ENCODE data around the gene SCN9A. TPM values are rescaled to one million over a fixed set of nuclear protein-coding genes. Genes with fewer than 3 reads are reported as not detected.

SCN9A gene
- total RNA-seq, 1 experiment from 2014 or later = 0.07 TPM

- Histone ChIP-seq H3K4me1 (ENCODE audit: control insufficient read depth in 1 of 2, insufficient read depth in 2 of 2, low read length in 2 of 2) (no peaks in the 10 kb centered on the region), H3K9me2 (ENCODE audit: insufficient read depth) (no peaks in the 10 kb centered on the region), H4K20me1 (ENCODE audit: insufficient read depth) (no peaks in the 10 kb centered on the region), H3K27me3 (ENCODE audit: insufficient read depth, low read length) (peaks cover 9% of the 10 kb centered on the region; the same call in 1 of the 2 replicates), H3K4me3 (replicated peaks in 1 of 2; ENCODE audit: low read depth in 1 of 2, low read length in 2 of 2) (no peak overlapping the region), H3K36me3 (ENCODE audit: control insufficient read depth in 1 of 2, insufficient read depth in 2 of 2, low read length in 2 of 2) (no peaks in the 10 kb centered on the region), H3K9ac (ENCODE audit: low read length) (no peak overlapping the region), H2AFZ (ENCODE audit: low read depth, low read length, poor library complexity, severe bottlenecking) (no peak overlapping the region), H3K27ac (ENCODE audit: low read depth, low read length) (no peak overlapping the region), H3K4me2 (ENCODE audit: low read length) (no peak overlapping the region), H3K79me2 (ENCODE audit: insufficient read depth, low read length) (no peaks in the 10 kb centered on the region), H3K9me3 (ENCODE audit: control insufficient read depth in 1 of 2, insufficient read depth in 1 of 2, low read depth in 1 of 2, low read length in 2 of 2) (no peaks in the 10 kb centered on the region)
- intact Hi-C loops (cut with micrococcal nuclease) = no loop called here
- ChIA-PET CTCF (no interaction called here), RAD21 (ENCODE audit: low non-redundant PET in 1 of 2, low total read pairs in 2 of 2, uncharacterized antibody in 2 of 2, unreplicated experiment in 2 of 2) (no interaction called here), POLR2A (no interaction called here)
- TF ChIP-seq JUND (IDR thresholded peaks at IDR 0.05) (no peak), SRF (IDR thresholded peaks at IDR 0.05; ENCODE audit: low read depth) (no peak), YY1 (IDR thresholded peaks at IDR 0.05; ENCODE audit: extremely low read depth, insufficient replicate concordance, low read depth, low read length) (no peak), RAD21 (IDR thresholded peaks at IDR 0.05; ENCODE audit: low read depth) (no peak), EZH2 (IDR thresholded peaks at IDR 0.05) (no peak), ZBTB33 (IDR thresholded peaks at IDR 0.05; ENCODE audit: extremely low read depth, insufficient replicate concordance, low read length) (no peak), CBX3 (IDR thresholded peaks at IDR 0.05; ENCODE audit: low read depth) (no peak), ELF1 (IDR thresholded peaks at IDR 0.05; ENCODE audit: borderline replicate concordance, low read depth) (no peak)
- TF ChIP-seq, protein P1, sequence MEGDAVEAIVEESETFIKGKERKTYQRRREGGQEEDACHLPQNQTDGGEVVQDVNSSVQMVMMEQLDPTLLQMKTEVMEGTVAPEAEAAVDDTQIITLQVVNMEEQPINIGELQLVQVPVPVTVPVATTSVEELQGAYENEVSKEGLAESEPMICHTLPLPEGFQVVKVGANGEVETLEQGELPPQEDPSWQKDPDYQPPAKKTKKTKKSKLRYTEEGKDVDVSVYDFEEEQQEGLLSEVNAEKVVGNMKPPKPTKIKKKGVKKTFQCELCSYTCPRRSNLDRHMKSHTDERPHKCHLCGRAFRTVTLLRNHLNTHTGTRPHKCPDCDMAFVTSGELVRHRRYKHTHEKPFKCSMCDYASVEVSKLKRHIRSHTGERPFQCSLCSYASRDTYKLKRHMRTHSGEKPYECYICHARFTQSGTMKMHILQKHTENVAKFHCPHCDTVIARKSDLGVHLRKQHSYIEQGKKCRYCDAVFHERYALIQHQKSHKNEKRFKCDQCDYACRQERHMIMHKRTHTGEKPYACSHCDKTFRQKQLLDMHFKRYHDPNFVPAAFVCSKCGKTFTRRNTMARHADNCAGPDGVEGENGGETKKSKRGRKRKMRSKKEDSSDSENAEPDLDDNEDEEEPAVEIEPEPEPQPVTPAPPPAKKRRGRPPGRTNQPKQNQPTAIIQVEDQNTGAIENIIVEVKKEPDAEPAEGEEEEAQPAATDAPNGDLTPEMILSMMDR (IDR thresholded peaks at IDR 0.05 in 2 of 3, conservative IDR thresholded peaks at IDR 0.05 in 1 of 3; ENCODE audit: borderline replicate concordance in 1 of 3, insufficient read depth in 1 of 3, low read depth in 2 of 3, low read length in 2 of 3) = no peak
- TF ChIP-seq, protein P2, sequence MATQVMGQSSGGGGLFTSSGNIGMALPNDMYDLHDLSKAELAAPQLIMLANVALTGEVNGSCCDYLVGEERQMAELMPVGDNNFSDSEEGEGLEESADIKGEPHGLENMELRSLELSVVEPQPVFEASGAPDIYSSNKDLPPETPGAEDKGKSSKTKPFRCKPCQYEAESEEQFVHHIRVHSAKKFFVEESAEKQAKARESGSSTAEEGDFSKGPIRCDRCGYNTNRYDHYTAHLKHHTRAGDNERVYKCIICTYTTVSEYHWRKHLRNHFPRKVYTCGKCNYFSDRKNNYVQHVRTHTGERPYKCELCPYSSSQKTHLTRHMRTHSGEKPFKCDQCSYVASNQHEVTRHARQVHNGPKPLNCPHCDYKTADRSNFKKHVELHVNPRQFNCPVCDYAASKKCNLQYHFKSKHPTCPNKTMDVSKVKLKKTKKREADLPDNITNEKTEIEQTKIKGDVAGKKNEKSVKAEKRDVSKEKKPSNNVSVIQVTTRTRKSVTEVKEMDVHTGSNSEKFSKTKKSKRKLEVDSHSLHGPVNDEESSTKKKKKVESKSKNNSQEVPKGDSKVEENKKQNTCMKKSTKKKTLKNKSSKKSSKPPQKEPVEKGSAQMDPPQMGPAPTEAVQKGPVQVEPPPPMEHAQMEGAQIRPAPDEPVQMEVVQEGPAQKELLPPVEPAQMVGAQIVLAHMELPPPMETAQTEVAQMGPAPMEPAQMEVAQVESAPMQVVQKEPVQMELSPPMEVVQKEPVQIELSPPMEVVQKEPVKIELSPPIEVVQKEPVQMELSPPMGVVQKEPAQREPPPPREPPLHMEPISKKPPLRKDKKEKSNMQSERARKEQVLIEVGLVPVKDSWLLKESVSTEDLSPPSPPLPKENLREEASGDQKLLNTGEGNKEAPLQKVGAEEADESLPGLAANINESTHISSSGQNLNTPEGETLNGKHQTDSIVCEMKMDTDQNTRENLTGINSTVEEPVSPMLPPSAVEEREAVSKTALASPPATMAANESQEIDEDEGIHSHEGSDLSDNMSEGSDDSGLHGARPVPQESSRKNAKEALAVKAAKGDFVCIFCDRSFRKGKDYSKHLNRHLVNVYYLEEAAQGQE (IDR thresholded peaks at IDR 0.05; ENCODE audit: low read depth) = no peak
- TF ChIP-seq, protein P3, sequence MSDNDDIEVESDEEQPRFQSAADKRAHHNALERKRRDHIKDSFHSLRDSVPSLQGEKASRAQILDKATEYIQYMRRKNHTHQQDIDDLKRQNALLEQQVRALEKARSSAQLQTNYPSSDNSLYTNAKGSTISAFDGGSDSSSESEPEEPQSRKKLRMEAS (IDR thresholded peaks at IDR 0.05) = no peak
- ATAC-seq = no peak
- DNase-seq (ENCODE audit: low read depth, low spot score) = no peak
- no TSS peak for BruUV-seq (replicated peaks)
Observed at GRCh38 chr2:166307326-166307725, 68.4 kb downstream of the SCN9A start.
